Measurements from ENCODE around the gene C1orf122.
"Not testable (repeated sequence)": the region's sequence is repeated elsewhere in the genome, so short reads cannot be mapped to it uniquely, and the experiment has no call there.

The C1orf122 gene

DNA sequence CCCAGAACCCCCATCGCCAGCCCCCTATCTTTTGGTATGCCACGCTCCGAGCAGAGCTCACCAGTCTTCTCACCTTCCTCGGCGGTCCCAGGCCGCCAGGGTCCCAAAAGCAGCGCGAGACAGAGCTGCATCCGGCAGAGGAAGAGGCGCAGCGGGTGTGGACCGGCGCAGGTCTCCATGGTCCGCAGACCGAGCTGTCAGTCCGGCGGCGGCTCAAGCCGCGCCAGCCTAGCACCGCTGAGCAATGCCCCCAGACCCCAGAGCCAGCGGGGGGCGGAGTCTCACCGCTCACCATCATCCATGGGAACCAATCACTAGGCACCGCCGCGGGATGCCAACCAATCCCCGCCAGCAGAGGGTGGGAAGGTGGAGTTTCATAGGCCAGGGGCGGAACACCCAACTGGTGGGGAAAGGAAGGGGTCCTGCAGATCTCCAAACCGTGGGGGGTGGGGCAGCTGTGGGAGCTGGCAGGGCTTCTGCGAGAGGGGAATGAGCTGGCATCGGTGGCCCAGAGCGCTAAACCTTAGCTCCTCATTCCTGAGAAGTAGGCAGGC is 42.6 kb upstream of the C1orf122 start, which contains the start of gene EPHA10:
Gene EPHA10 (minus strand): TSS at position 233 of the 554 bp plus-strand sequence. CDS start 54 bp downstream, at position 179.
- DNase-seq (ENCODE audit: low read depth) = no peak
- H3K4me3 ChIP-seq (ENCODE audit: low read length) = no peak within 1 kb of the TSS

GRCh38 chr1:37765916-37766664 is 41.5 kb upstream of the C1orf122 start:
- no peak overlapping the region for H3K4me3 ChIP-seq (ENCODE audit: low read length)
- TF ChIP-seq, protein P1, sequence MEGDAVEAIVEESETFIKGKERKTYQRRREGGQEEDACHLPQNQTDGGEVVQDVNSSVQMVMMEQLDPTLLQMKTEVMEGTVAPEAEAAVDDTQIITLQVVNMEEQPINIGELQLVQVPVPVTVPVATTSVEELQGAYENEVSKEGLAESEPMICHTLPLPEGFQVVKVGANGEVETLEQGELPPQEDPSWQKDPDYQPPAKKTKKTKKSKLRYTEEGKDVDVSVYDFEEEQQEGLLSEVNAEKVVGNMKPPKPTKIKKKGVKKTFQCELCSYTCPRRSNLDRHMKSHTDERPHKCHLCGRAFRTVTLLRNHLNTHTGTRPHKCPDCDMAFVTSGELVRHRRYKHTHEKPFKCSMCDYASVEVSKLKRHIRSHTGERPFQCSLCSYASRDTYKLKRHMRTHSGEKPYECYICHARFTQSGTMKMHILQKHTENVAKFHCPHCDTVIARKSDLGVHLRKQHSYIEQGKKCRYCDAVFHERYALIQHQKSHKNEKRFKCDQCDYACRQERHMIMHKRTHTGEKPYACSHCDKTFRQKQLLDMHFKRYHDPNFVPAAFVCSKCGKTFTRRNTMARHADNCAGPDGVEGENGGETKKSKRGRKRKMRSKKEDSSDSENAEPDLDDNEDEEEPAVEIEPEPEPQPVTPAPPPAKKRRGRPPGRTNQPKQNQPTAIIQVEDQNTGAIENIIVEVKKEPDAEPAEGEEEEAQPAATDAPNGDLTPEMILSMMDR (conservative IDR thresholded peaks at IDR 0.05; ENCODE audit: low read length) = no peak
- no peak for DNase-seq (ENCODE audit: low read depth)

More for the DNA sequence above, 42.6 kb upstream of the C1orf122 start, which contains the start of gene EPHA10:
- TF ChIP-seq, protein P1 (conservative IDR thresholded peaks at IDR 0.05; ENCODE audit: low read length) = no peak

GRCh38 chr1:37767488-37767887 is 40.1 kb upstream of the C1orf122 start:
- TF ChIP-seq, protein P1 (conservative IDR thresholded peaks at IDR 0.05; ENCODE audit: low read length) = no peak
- no peak for DNase-seq (ENCODE audit: low read depth)
- H3K4me3 ChIP-seq (ENCODE audit: low read length) = no peak overlapping the region

- H3K4me3 ChIP-seq (ENCODE audit: low read length); DNase-seq (ENCODE audit: low read depth): not testable (repeated sequence)
Observed at GRCh38 chr1:37771440-37771839, 36.1 kb upstream of the C1orf122 start.

- H3K4me3 ChIP-seq (ENCODE audit: low read length) = no peak overlapping the region
- DNase-seq (ENCODE audit: low read depth) = no peak
- TF ChIP-seq, protein P1 (conservative IDR thresholded peaks at IDR 0.05; ENCODE audit: low read length) = no peak
Observed at GRCh38 chr1:37776946-37777516, 30.6 kb upstream of the C1orf122 start.

DNA sequence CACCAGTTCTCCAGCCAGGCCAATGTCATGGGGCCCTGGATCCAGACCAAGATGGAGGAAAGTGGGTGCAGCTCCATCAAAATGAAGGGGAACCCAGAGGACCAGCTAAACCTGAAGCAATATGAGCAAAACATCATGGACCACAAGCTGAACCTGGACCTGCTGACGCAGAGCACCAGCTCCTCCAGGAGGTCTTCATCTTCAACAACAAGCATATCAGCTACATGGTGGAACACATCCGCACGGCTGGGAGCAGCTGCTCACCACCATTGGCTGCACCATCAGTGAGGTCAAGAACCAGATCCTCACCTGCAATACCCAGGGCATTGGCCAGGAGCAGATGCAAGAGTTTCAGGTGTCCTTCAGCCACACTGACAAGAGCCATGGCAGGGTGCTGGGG is 28.9 kb upstream of the C1orf122 start:
- TF ChIP-seq, protein P1 (conservative IDR thresholded peaks at IDR 0.05; ENCODE audit: low read length) = no peak
- no peak overlapping the region for H3K4me3 ChIP-seq (ENCODE audit: low read length)
- DNase-seq (ENCODE audit: low read depth) = no peak

GRCh38 chr1:37782491-37782890 is 25.1 kb upstream of the C1orf122 start:
- TF ChIP-seq, protein P1 (conservative IDR thresholded peaks at IDR 0.05; ENCODE audit: low read length) = no peak
- no peak for DNase-seq (ENCODE audit: low read depth)
- no peak overlapping the region for H3K4me3 ChIP-seq (ENCODE audit: low read length)

All from AG10803 (cell line).